Testis (tissue), 2 donors: ENCODE results near the gene BMAL1.

Source experiments
- CTCF ChIP-seq, 3 experiments: fragments of 450-650 bp in 2 of 3; fragments of 200-600 bp in 1 of 3; sonication (generic) in 1 of 3; IDR thresholded peaks; one replicate each; pipeline ENCODE4 v1.5.1; 2016 to 2019; ENCODE audit warnings: antibody characterized with exemption in 3 of 3, mild to moderate bottlenecking in 2 of 3, moderate library complexity in 1 of 3
- POLR2A ChIP-seq: fragments of 450-650 bp; IDR thresholded peaks from one replicate; pipeline ENCODE4 v1.6.1; 2017; ENCODE audit warnings: antibody characterized with exemption, mild to moderate bottlenecking, moderate library complexity

GRCh38 chr11:13433437-13433836, 155.8 kb downstream of the BMAL1 start:
- TF ChIP-seq CTCF (IDR thresholded peaks at IDR 0.05) (no peak), POLR2A (no peak)
